22Rv1 (cell line): Measurements from ENCODE around the gene ASCC2.

Source experiments
- ZFX ChIP-seq: fragments of 450-650 bp; IDR thresholded peaks from 2 replicates; pipeline ENCODE4 v1.6.1; 2017; ENCODE audit warnings: antibody characterized with exemption, borderline replicate concordance
- TF ChIP-seq, protein P1 (sequence below): fragments of 450-650 bp; IDR thresholded peaks from 2 replicates; pipeline ENCODE4 v1.5.1; 2017; ENCODE audit warnings: mild to moderate bottlenecking

DNA sequence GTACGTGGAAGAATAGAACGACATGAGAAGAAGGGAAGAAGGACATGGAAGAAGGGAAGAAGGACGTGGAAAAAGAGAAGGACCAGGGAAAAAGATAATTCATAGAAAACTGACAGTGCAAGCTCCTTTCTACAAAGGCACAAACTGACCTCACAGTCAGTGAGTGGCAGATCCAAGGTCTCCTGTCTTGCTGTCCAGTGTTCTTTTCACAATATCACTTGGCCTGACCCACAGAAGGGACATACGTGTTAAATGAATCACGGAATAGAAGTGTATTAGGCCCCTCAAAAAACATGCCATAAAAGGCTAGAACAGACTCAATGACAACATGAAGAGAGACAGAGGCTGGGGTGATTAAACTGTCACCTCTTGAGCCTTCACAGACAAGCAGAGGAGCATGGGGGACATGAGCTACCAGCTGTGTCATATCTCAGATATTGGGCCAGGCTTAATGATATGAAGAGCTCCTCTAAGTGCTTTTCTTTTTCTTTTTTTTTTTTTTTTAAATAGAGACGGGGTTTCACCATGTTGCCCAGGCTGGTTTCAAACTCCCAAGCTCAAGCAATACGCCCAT lies 4.6 kb downstream of the ASCC2 start:
- TF ChIP-seq, protein P1, sequence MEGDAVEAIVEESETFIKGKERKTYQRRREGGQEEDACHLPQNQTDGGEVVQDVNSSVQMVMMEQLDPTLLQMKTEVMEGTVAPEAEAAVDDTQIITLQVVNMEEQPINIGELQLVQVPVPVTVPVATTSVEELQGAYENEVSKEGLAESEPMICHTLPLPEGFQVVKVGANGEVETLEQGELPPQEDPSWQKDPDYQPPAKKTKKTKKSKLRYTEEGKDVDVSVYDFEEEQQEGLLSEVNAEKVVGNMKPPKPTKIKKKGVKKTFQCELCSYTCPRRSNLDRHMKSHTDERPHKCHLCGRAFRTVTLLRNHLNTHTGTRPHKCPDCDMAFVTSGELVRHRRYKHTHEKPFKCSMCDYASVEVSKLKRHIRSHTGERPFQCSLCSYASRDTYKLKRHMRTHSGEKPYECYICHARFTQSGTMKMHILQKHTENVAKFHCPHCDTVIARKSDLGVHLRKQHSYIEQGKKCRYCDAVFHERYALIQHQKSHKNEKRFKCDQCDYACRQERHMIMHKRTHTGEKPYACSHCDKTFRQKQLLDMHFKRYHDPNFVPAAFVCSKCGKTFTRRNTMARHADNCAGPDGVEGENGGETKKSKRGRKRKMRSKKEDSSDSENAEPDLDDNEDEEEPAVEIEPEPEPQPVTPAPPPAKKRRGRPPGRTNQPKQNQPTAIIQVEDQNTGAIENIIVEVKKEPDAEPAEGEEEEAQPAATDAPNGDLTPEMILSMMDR = no peak
- no peak for TF ChIP-seq ZFX
